ENCODE measurements around the gene CD99.
A peak's percentile ranks its signal among the peaks of the same experiment; 100 is the strongest.

Gene CD99

DNA sequence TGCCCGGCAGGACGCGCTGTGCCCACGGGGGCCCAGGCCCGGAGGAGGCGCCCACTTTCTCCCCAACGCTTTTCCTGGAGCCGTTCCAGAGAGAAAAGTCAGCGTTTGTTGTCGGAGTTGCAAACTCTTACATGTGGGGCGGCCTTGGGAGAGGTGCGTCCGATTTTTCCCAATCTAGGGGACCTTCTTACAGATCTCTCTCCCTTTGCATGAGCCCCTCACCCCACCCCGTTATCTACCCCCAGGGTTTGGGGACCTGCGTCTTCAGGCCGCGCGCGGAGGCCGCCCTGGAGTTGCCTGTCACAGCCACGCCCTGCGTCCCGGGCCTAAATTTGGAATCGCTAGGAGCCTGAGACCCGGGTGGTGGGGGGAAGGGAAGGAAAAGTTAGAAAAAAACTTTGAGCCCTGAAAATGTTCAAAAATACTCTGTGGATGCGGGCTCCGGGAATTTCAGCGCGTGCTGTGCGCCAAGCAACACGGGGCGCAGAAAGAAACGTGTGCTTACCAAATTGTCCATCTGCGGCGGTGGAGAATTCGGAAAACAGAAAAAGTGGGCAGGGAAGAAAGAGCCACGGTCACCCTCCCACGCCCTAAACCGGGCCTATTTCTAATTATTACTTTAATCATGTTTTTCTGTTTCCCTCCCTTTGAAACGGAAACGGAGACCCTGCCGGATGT lies 587 bp downstream of the CD99 start:
- Histone ChIP-seq H3K27me3 (ENCODE audit: low read depth, low read length) (no peaks in the 10 kb centered on the region), H3K9me3 (ENCODE audit: control insufficient read depth in 1 of 2, low read length in 2 of 2) (no peaks in the 10 kb centered on the region), H3K4me3 (ENCODE audit: low read depth in 1 of 2, low read length in 2 of 2) (peak overlapping the region; percentile 80 to 89), H3K4me1 (ENCODE audit: control insufficient read depth in 1 of 2, insufficient read depth in 2 of 2, low read length in 2 of 2) (peaks cover 7 to 26% of the 10 kb centered on the region in 2 donors), H3K36me3 (ENCODE audit: control insufficient read depth in 1 of 2, insufficient read depth in 2 of 2, low read length in 2 of 2) (no peaks in the 10 kb centered on the region), H3K27ac (ENCODE audit: low read length) (peak overlapping the region; percentile 92)

DNA sequence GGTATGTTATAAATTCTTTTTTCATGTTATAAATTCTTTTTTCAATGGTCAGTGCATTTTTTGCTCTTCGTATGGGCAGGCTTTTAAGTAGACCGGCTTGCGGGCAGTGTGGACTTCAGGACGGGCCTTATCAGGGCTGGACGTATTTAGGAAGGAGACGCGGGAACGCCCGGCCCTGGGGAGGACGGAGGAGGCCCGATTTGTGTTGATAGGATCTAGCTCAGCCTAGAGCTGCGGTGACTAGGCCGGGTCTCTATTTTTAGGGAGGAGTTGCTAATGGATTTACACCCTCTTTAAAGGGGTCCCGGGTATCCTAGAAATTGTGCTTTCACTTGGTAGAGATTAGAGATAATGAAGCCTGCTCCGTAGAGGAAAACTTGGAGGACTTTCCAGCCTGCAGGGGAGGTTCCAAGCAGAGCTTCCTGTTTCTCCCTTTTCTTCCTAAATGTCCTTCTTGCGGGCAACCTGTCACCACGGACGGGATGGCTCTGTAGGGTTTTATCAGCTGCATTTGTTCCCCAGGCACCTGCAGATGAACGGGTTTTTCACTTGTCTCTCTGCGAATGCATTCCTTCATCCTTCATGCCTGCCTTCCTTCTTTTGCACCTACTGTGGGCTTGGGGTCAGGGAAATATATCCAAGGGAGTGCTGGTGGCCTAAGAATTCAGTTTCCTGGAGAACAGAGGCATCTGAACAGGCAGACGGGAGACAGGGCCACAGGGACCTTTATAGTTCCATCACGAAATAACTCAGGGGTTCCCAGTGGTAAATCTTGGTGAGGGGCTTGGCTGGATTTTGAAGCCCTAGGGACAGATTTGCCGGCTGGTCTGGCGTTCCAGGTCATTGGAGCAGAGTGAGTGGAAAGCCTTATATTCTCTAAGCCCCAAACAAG lies 1.4 kb downstream of the CD99 start:
- peaks cover 7 to 32% of the 10 kb centered on the region in 2 donors for H3K4me1 ChIP-seq (ENCODE audit: control insufficient read depth in 1 of 2, insufficient read depth in 2 of 2, low read length in 2 of 2)
- no peaks in the 10 kb centered on the region for H3K27me3 ChIP-seq (ENCODE audit: low read depth, low read length)
- H3K36me3 ChIP-seq (ENCODE audit: control insufficient read depth in 1 of 2, insufficient read depth in 2 of 2, low read length in 2 of 2), result no peaks in the 10 kb centered on the region
- H3K4me3 ChIP-seq (ENCODE audit: low read depth in 1 of 2, low read length in 2 of 2), result peak overlapping the region; percentile 80 to 89
- H3K27ac ChIP-seq (ENCODE audit: low read length), result peak overlapping the region; percentile 92
- H3K9me3 ChIP-seq (ENCODE audit: control insufficient read depth in 1 of 2, low read length in 2 of 2), result no peaks in the 10 kb centered on the region

DNA sequence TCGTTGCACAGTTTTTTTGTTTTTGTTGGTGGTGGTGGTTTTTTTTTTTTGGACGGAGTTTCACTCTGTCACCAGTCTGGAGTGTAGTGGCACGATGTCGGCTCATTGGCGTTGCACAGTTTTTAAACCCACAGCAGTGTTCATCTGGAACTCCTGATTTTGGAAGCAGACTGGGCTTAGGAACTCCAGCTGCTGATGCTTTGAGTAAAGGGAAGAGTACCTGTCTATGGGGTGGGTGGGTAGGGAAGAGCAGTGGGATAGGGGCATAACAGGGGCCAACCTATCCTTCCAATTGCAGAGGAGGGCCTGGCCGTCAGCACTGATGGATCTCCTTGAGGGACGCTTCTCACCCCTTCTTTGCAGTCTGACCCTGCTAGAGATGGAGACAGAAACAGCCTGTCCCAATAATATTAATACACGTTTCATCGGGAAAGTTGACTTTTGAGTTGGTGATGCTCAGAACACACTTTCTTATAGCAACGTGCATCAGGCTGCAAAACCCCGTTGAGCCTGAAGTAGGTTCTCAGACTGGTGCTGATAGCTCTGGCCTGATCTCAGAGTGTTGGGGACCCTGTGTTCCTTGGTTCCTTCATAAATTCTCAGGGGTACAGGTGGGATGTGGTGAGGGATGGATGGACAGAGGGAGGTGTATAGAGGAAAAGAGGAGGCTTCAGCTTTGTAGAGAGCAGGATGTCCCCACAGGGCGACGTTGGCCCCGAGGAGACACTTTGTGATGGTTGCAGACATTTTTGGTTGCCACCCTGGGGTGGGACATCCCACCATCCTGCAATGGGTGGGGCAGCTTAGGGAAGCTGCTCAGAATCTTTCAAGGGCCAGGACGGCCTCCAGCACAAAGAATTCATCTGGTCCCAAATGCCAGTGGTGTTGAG lies 2.3 kb downstream of the CD99 start:
- no peaks in the 10 kb centered on the region for H3K9me3 ChIP-seq (ENCODE audit: control insufficient read depth in 1 of 2, low read length in 2 of 2)

DNA sequence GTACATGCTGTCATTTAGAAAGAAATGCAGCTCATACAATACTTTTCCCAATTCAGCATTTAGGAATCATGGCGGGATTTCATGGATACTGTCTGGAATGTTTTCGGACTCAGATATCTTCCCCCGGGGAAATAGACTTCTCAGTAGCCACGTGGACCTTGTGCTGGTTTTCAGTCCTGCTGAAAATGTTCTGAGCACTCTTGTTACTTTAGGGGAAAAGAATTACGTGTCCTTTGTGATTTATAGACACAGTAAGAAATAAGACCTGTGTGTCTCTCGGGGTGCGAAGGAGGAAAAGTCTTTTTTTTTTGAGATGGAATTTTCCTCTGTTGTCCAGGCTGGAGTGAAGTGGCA lies 3.8 kb downstream of the CD99 start:
- Histone ChIP-seq H3K9me3 (ENCODE audit: control insufficient read depth in 1 of 2, low read length in 2 of 2) (no peaks in the 10 kb centered on the region), H3K4me1 (ENCODE audit: control insufficient read depth in 1 of 2, insufficient read depth in 2 of 2, low read length in 2 of 2) (peaks cover 7 to 44% of the 10 kb centered on the region in 2 donors), H3K27ac (ENCODE audit: low read length) (peak overlapping the region; percentile 72), H3K4me3 (ENCODE audit: low read depth in 1 of 2, low read length in 2 of 2) (peak overlapping the region in 1 of 2 donors; percentile 46), H3K36me3 (ENCODE audit: control insufficient read depth in 1 of 2, insufficient read depth in 2 of 2, low read length in 2 of 2) (no peaks in the 10 kb centered on the region), H3K27me3 (ENCODE audit: low read depth, low read length) (no peaks in the 10 kb centered on the region)

More for the DNA sequence above, 2.3 kb downstream of the CD99 start:
- Histone ChIP-seq H3K4me3 (ENCODE audit: low read depth in 1 of 2, low read length in 2 of 2) (peak overlapping the region; percentile 80 to 89), H3K36me3 (ENCODE audit: control insufficient read depth in 1 of 2, insufficient read depth in 2 of 2, low read length in 2 of 2) (no peaks in the 10 kb centered on the region), H3K27ac (ENCODE audit: low read length) (peak overlapping the region; percentile 92), H3K4me1 (ENCODE audit: control insufficient read depth in 1 of 2, insufficient read depth in 2 of 2, low read length in 2 of 2) (peaks cover 7 to 41% of the 10 kb centered on the region in 2 donors), H3K27me3 (ENCODE audit: low read depth, low read length) (no peaks in the 10 kb centered on the region)

DNA sequence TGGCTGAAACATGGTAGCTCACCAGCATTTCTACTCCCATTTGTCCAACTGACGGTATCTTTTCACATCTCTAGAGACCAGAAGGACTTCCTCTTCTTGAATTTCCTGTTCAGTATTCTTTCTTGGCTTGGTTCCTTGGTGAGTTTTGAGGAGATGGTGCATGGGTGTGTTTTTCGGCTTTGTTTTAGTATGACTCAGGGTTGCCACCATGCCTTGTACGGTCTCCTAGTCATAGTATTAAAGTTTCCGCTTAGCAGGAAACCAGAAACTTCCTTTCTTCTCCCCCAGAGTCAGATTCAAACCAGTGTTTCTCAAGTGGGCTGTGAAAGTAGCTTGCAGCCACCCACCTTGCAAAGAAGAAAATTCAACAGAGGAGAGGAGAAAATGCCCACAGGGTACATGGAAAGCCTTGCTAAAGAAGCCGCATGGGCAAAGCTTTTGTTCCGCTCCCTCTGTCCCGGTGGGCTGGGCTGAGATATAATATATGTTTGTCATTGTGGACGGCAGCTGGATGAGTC lies 5.7 kb downstream of the CD99 start:
- Histone ChIP-seq H3K4me1 (ENCODE audit: control insufficient read depth in 1 of 2, insufficient read depth in 2 of 2, low read length in 2 of 2) (peaks cover 7 to 50% of the 10 kb centered on the region in 2 donors), H3K27me3 (ENCODE audit: low read depth, low read length) (no peaks in the 10 kb centered on the region), H3K4me3 (ENCODE audit: low read depth in 1 of 2, low read length in 2 of 2) (peak overlapping the region in 1 of 2 donors; percentile 26), H3K36me3 (ENCODE audit: control insufficient read depth in 1 of 2, insufficient read depth in 2 of 2, low read length in 2 of 2) (no peaks in the 10 kb centered on the region), H3K27ac (ENCODE audit: low read length) (peak overlapping the region; percentile 26), H3K9me3 (ENCODE audit: control insufficient read depth in 1 of 2, low read length in 2 of 2) (no peaks in the 10 kb centered on the region)

DNA sequence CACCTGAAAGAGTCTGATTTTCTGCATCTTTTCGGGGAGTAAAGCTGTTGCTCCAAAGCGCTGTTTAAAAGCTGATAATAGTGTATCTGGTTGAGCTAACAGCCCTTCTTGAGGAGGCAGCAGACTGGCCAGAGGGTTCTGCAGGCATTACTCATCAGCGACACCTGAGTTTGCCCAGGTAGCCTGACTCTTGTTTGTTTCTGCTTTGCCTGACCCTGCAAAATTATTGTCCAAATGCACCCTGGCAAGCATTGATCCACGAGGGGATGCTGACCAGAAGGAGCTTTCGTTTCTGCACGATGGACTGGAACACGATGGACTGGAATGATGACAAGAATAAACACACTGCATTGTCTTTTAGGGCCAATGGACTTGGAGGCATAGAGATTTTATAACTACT lies 6.2 kb downstream of the CD99 start:
- Histone ChIP-seq H3K27me3 (ENCODE audit: low read depth, low read length) (no peaks in the 10 kb centered on the region), H3K36me3 (ENCODE audit: control insufficient read depth in 1 of 2, insufficient read depth in 2 of 2, low read length in 2 of 2) (no peaks in the 10 kb centered on the region), H3K27ac (ENCODE audit: low read length) (peak overlapping the region; percentile 26), H3K9me3 (ENCODE audit: control insufficient read depth in 1 of 2, low read length in 2 of 2) (no peaks in the 10 kb centered on the region), H3K4me3 (ENCODE audit: low read depth in 1 of 2, low read length in 2 of 2) (peak overlapping the region in 1 of 2 donors; percentile 26), H3K4me1 (ENCODE audit: control insufficient read depth in 1 of 2, insufficient read depth in 2 of 2, low read length in 2 of 2) (peaks cover 7 to 54% of the 10 kb centered on the region in 2 donors)

DNA sequence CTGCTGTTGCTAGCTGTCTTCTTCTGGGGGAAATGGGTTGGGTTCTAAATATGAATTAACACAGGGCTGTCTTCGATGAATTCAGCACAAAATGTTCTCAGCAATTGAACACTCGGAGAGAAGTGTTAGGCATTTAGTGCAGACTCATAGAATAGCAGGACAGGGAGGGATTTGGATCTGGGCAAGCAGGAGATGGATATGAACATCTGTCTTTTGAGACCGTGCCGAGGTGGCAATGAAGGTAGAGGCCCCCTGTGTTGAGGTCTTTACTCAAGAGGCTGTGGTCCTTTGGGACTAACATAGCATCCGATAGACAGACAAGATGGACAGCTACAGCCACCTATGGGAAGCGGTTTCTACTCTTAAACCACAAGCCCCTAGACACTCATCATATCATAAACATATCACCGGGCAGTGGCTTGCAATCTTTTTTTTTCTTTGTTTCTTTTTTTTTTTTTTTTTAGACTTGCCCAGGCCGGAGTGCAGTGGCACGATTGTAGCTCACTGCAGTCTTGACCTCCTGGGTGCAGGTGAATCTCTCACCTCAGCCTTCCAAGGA lies 6.7 kb downstream of the CD99 start:
- H3K27ac ChIP-seq (ENCODE audit: low read length), result no peak overlapping the region
- peaks cover 7 to 50% of the 10 kb centered on the region in 2 donors for H3K4me1 ChIP-seq (ENCODE audit: control insufficient read depth in 1 of 2, insufficient read depth in 2 of 2, low read length in 2 of 2)
- no peaks in the 10 kb centered on the region for H3K9me3 ChIP-seq (ENCODE audit: control insufficient read depth in 1 of 2, low read length in 2 of 2)
- no peaks in the 10 kb centered on the region for H3K27me3 ChIP-seq (ENCODE audit: low read depth, low read length)
- no peaks in the 10 kb centered on the region for H3K36me3 ChIP-seq (ENCODE audit: control insufficient read depth in 1 of 2, insufficient read depth in 2 of 2, low read length in 2 of 2)
- no peak overlapping the region for H3K4me3 ChIP-seq (ENCODE audit: low read depth in 1 of 2, low read length in 2 of 2)

DNA sequence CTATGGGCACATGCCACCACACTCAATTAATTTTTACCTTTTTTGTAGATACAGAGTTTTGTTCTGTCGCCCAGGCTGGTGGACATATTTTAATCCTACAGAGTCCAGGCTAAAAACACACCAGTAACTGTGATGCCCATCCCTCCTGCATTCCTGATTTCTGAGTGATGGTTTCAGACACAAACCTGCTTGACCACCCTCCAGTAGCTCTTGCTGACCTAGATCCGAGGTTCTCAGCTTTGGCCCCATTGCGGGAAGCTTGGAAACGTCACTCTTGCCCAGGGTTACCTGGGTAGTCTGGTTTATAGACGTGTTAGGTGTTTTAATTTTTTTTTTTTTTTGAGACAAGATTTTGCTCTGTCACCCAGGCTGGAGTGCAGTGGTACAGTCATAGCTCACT lies 7.5 kb downstream of the CD99 start:
- H3K4me3 ChIP-seq (ENCODE audit: low read depth in 1 of 2, low read length in 2 of 2), result no peak overlapping the region
- peaks cover 5 to 46% of the 10 kb centered on the region in 2 donors for H3K4me1 ChIP-seq (ENCODE audit: control insufficient read depth in 1 of 2, insufficient read depth in 2 of 2, low read length in 2 of 2)
- no peaks in the 10 kb centered on the region for H3K36me3 ChIP-seq (ENCODE audit: control insufficient read depth in 1 of 2, insufficient read depth in 2 of 2, low read length in 2 of 2)
- H3K9me3 ChIP-seq (ENCODE audit: control insufficient read depth in 1 of 2, low read length in 2 of 2), result no peaks in the 10 kb centered on the region
- H3K27me3 ChIP-seq (ENCODE audit: low read depth, low read length), result no peaks in the 10 kb centered on the region
- peak overlapping the region; percentile 25 for H3K27ac ChIP-seq (ENCODE audit: low read length)

DNA sequence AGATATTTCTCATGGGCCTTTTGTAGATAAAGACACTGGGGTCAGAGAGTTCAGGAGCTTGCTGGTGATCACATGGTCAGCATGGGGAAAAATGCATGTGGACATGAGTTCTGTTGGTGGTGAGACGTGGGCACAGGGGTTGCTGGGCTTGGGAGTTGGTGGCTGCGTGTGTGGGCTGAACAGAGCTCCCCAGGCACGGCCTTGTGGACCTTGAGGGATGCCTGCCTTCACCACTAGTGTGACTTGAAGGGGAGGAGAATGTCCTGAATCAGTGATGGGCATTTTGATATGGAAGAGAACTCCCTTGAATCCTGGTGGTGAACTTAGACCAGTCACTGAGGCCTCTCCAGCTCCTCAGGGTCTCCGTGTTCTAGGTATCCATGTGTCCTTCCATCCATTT lies 8.9 kb downstream of the CD99 start:
- Histone ChIP-seq H3K36me3 (ENCODE audit: control insufficient read depth in 1 of 2, insufficient read depth in 2 of 2, low read length in 2 of 2) (no peaks in the 10 kb centered on the region), H3K4me3 (ENCODE audit: low read depth in 1 of 2, low read length in 2 of 2) (no peak overlapping the region), H3K4me1 (ENCODE audit: control insufficient read depth in 1 of 2, insufficient read depth in 2 of 2, low read length in 2 of 2) (peaks cover 6 to 46% of the 10 kb centered on the region in 2 donors), H3K27ac (ENCODE audit: low read length) (no peak overlapping the region), H3K9me3 (ENCODE audit: control insufficient read depth in 1 of 2, low read length in 2 of 2) (no peaks in the 10 kb centered on the region), H3K27me3 (ENCODE audit: low read depth, low read length) (no peaks in the 10 kb centered on the region)

DNA sequence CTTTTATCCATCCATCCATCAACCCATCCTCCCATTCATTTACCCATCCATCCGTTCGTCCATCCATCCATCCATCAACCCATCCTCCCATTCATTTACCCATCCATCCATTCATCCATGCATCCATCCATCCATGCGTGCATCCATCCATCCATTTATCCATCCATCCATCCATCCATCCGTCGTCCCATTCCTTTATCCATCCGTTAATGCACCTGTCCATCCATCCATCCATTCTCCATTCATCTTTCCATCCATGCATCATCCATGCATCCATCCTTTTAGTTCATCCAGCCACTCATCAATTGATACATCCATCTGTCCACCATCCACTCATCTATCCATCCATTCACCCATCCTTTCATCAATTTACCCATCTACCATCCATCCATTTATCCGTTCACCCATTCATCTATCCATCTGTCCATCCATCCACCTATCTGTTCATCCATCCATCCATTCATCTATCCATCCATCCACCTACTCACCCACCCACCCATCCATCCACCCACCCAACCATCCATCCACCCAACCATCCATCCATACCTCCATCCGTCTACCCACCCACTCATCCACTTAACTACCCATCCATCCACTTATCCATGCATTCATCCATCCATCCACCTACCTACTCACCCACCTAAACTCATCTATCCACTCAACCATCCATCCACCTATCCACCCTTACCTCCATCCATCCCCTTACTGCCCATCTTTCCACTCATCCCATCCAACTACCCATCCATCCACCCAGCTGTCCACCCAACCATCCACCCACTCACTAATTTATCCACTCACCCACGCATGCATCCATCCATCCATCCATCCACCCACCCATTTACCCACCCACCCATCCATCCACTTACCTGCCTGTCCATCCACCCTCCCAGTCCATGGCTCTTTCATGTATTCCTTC lies 9.6 kb downstream of the CD99 start:
- Histone ChIP-seq H3K27me3 (ENCODE audit: low read depth, low read length) (no peaks in the 10 kb centered on the region), H3K9me3 (ENCODE audit: control insufficient read depth in 1 of 2, low read length in 2 of 2) (no peaks in the 10 kb centered on the region), H3K36me3 (ENCODE audit: control insufficient read depth in 1 of 2, insufficient read depth in 2 of 2, low read length in 2 of 2) (no peaks in the 10 kb centered on the region), H3K4me1 (ENCODE audit: control insufficient read depth in 1 of 2, insufficient read depth in 2 of 2, low read length in 2 of 2) (peaks cover 6 to 48% of the 10 kb centered on the region in 2 donors), H3K4me3 (ENCODE audit: low read depth in 1 of 2, low read length in 2 of 2) (no peak overlapping the region), H3K27ac (ENCODE audit: low read length) (peak overlapping the region; percentile 23)

All from muscle layer of duodenum (tissue), 2 donors.